PC-9 (cell line): ENCODE measurements around the gene KIF14.

Experiments
- CTCF ChIP-seq: fragments of 200-600 bp; sonication (generic); conservative IDR thresholded peaks from 2 replicates; pipeline ENCODE4 v1.6.1; 2017; ENCODE audit warnings: mixed run types, antibody characterized with exemption, mild to moderate bottlenecking, moderate library complexity
- EZH2 ChIP-seq: fragments of 200-600 bp; sonication (generic); IDR thresholded peaks from 2 replicates; pipeline ENCODE4 v1.8.0; 2017; ENCODE audit warnings: antibody characterized with exemption, low read depth

GRCh38 chr1:200505257-200505656 lies 115.3 kb downstream of the KIF14 start:
- TF ChIP-seq CTCF: no peak
- no peak for TF ChIP-seq EZH2
